Measurements from ENCODE around the gene SYT9. TPM values are rescaled to one million over a fixed set of nuclear protein-coding genes. Genes with fewer than 3 reads are reported as not detected.

The SYT9 gene
- polyA plus RNA-seq, 3 donors = not detected

DNA sequence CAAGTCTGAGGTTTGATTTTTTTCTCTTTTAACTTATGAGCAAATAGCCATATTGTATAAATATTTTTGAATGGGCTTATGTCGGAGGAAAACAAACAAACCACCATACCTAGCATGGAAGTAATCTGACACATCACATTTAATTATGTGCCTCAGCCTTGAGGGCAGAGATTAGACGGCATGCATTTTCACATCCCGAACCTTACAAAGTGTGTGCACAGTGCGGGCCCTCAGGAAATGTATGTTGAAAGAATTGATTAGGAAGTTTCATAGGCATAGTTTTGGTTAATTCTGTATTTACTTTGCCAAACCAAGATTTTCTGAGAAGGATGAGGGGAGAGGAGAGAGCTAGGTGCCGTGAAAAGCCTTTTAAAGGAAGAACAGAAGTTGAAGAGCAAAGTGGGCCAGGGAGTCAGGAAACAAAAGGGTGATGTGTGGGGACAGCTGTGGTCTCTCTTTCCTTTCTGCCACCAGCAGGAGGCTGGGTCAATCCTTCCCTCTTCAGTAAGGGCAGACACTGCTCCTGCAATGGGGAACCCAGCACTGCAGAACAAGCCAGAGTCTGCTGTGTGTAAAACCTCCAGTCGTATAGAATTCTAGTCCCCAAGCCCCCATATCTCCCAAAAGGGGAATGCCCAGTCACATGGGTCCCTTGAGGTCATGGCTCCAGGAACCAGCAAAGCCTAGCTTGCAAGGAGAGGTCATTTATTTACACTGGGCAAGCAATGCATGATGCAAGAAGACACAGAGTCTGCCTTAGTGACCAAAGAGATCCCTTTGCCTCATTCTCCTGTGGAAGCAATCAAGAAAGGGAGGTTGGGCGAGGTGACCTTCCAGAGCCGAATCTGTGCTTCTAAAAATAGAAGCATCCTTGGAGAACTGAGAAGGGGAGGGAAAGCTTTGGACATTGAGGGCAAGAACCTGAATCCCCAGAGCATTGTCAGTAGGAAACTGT lies 162.5 kb downstream of the SYT9 start:
- intact Hi-C loops (cut with micrococcal nuclease) = no loop called here
- H3K27me3 ChIP-seq (ENCODE audit: control insufficient read depth in 2 of 2, insufficient read depth in 2 of 2, low read length in 2 of 2) = no peaks in the 10 kb centered on the region
- peaks cover 2 to 8% (median 3%) of the 10 kb centered on the region in 3 donors for H3K27me3 Mint-ChIP-seq (ENCODE audit: low read depth in 3 of 3)
- no peak overlapping the region for H3K4me3 Mint-ChIP-seq
- H3K4me2 ChIP-seq (replicated peaks; ENCODE audit: extremely low read depth, low read length, poor library complexity, severe bottlenecking) = no peak overlapping the region
- WGBS (ENCODE audit: insufficient coverage) = 60% methylated on average over 5 of the region's 8 CpGs
- no peaks in the 10 kb centered on the region for H3K36me3 ChIP-seq (replicated peaks in 1 of 2; ENCODE audit: control insufficient read depth in 1 of 2, insufficient read depth in 2 of 2, low read length in 2 of 2)
- no peaks in the 10 kb centered on the region for H3K36me3 Mint-ChIP-seq
- H2AFZ ChIP-seq (ENCODE audit: insufficient read depth, low read depth, low read length, poor library complexity, severe bottlenecking) = no peak overlapping the region
- H3K9ac ChIP-seq (ENCODE audit: insufficient read depth, low read length, poor library complexity, severe bottlenecking) = no peak overlapping the region
- H3K9me3 ChIP-seq (replicated peaks in 1 of 2; ENCODE audit: control insufficient read depth in 1 of 2, insufficient read depth in 1 of 2, low read length in 2 of 2) = no peaks in the 10 kb centered on the region
- peaks cover 2% of the 10 kb centered on the region for H3K4me1 Mint-ChIP-seq
- peak overlapping the region in 2 of 7 donors; percentile 50 to 55 for H3K27ac Mint-ChIP-seq
- no peak overlapping the region for H3K27ac ChIP-seq (ENCODE audit: low read depth in 1 of 2, low read length in 2 of 2)
- no peaks in the 10 kb centered on the region for H4K20me1 ChIP-seq (ENCODE audit: insufficient read depth, low read length)
- no peaks in the 10 kb centered on the region for H3K79me2 ChIP-seq (ENCODE audit: insufficient read depth, low read length)
- no peak for DNase-seq
- TF ChIP-seq, protein P1, sequence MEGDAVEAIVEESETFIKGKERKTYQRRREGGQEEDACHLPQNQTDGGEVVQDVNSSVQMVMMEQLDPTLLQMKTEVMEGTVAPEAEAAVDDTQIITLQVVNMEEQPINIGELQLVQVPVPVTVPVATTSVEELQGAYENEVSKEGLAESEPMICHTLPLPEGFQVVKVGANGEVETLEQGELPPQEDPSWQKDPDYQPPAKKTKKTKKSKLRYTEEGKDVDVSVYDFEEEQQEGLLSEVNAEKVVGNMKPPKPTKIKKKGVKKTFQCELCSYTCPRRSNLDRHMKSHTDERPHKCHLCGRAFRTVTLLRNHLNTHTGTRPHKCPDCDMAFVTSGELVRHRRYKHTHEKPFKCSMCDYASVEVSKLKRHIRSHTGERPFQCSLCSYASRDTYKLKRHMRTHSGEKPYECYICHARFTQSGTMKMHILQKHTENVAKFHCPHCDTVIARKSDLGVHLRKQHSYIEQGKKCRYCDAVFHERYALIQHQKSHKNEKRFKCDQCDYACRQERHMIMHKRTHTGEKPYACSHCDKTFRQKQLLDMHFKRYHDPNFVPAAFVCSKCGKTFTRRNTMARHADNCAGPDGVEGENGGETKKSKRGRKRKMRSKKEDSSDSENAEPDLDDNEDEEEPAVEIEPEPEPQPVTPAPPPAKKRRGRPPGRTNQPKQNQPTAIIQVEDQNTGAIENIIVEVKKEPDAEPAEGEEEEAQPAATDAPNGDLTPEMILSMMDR (IDR thresholded peaks at IDR 0.05) = no peak
- H3K4me1 ChIP-seq (ENCODE audit: control insufficient read depth in 1 of 2, insufficient read depth in 2 of 2, low read length in 2 of 2) = no peaks in the 10 kb centered on the region
- H3K4me3 ChIP-seq (replicated peaks in 1 of 3; ENCODE audit: low read depth in 2 of 3, low read length in 3 of 3) = no peak overlapping the region
- peaks cover 0 to 6% (median 3%) of the 10 kb centered on the region in 7 donors for H3K9me3 Mint-ChIP-seq

DNA sequence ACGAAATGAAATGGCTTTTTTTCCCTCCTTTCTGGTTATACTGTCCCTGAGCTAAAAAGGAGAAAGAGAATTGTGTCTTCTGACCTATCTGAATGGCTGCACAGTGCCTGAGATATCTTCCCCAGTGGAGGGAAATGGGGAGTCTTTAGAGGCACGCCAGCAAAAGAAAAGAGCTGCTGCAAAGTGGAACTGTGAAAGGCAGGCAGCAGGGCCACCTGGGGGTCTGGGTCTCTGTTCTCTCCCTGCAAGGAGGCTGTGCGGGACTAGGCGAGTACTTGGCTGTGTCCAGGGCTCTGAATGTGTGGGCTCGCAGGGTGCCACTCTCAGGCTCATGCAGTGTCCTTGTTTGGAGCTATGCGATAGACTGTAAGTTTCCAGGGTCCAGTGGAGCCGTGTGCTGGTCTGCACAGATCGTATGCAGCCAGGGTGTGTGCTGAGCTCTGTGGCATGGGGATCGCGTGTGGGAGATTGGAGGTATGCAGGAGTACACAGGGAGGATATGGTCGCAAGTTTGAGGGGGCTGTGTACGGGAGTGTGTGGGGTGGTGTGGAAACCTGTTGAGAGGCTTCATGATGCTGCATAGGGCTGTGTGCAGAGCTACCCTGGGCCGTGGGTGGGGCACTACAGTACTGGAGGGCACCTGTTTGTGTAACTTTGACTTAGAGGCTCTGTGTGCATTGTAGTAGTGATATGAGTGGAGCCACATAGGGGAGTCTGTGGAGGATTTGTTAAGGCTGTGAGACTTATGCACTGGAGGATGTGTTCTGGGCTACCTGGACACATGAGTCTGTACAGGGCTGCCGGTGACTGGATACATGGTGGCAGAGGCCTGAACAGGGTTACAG lies 163.5 kb downstream of the SYT9 start:
- TF ChIP-seq, protein P1 (IDR thresholded peaks at IDR 0.05) = no peak
- DNase-seq = no peak
- Histone ChIP-seq H3K9ac (ENCODE audit: insufficient read depth, low read length, poor library complexity, severe bottlenecking) (no peak overlapping the region), H3K4me3 (replicated peaks in 1 of 3; ENCODE audit: low read depth in 2 of 3, low read length in 3 of 3) (no peak overlapping the region), H3K27me3 (ENCODE audit: control insufficient read depth in 2 of 2, insufficient read depth in 2 of 2, low read length in 2 of 2) (no peaks in the 10 kb centered on the region), H2AFZ (ENCODE audit: insufficient read depth, low read depth, low read length, poor library complexity, severe bottlenecking) (no peak overlapping the region), H4K20me1 (ENCODE audit: insufficient read depth, low read length) (no peaks in the 10 kb centered on the region), H3K79me2 (ENCODE audit: insufficient read depth, low read length) (no peaks in the 10 kb centered on the region), H3K27ac (ENCODE audit: low read depth in 1 of 2, low read length in 2 of 2) (no peak overlapping the region), H3K36me3 (replicated peaks in 1 of 2; ENCODE audit: control insufficient read depth in 1 of 2, insufficient read depth in 2 of 2, low read length in 2 of 2) (no peaks in the 10 kb centered on the region), H3K9me3 (replicated peaks in 1 of 2; ENCODE audit: control insufficient read depth in 1 of 2, insufficient read depth in 1 of 2, low read length in 2 of 2) (no peaks in the 10 kb centered on the region), H3K4me1 (ENCODE audit: control insufficient read depth in 1 of 2, insufficient read depth in 2 of 2, low read length in 2 of 2) (no peaks in the 10 kb centered on the region), H3K4me2 (replicated peaks; ENCODE audit: extremely low read depth, low read length, poor library complexity, severe bottlenecking) (no peak overlapping the region)
- 88% methylated on average over 13 of the region's 14 CpGs for WGBS (ENCODE audit: insufficient coverage)
- H3K27me3 Mint-ChIP-seq (ENCODE audit: low read depth in 3 of 3) = peaks cover 0 to 8% (median 3%) of the 10 kb centered on the region in 3 donors
- H3K4me1 Mint-ChIP-seq = peaks cover 2% of the 10 kb centered on the region
- H3K27ac Mint-ChIP-seq = no peak overlapping the region
- H3K4me3 Mint-ChIP-seq = no peak overlapping the region
- intact Hi-C loops (cut with micrococcal nuclease) = no loop called here
- H3K9me3 Mint-ChIP-seq = peaks cover 0 to 6% (median 3%) of the 10 kb centered on the region in 7 donors
- no peaks in the 10 kb centered on the region for H3K36me3 Mint-ChIP-seq
